ENCODE measurements around the gene FAM76A. TPM values are rescaled to one million over a fixed set of nuclear protein-coding genes. Genes with fewer than 3 reads are reported as not detected.
A peak's percentile ranks its signal among the peaks of the same experiment; 100 is the strongest.

The FAM76A gene
- total and polyA plus RNA-seq, 8 donors = 3.7 to 125 (median 11.8) TPM

DNA sequence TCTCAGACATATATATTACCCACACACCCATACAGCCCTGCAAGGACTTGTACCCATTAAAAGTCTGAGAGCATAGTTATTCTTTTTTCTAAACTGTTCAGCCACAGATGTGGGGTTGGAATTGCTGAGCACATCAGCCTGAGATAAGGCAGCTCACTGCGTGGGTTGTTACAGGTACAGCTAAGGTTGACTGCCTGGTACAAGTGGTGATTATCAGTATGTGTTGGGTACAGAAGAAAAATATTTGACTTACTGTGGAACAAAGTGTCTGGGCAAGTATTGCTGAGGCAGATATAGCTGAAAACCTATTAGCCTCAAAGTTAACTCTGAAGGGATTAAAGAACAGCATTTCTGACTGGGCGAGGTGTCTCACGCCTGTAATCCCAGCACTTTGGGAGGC lies 52.3 kb downstream of the FAM76A start:
- intact Hi-C loops (cut with DNase I; ENCODE audit: low total_unique reads) = no loop called here
- peak; percentile 46 to 51 for DNase-seq
- TF ChIP-seq POLR2AphosphoS5 (IDR thresholded peaks at IDR 0.05) (peak in 2 of 3 donors; percentile 56 to 75), EP300 (IDR thresholded peaks at IDR 0.05) (no peak), POLR2A (IDR thresholded peaks at IDR 0.05) (no peak)
- H3K4me1 ChIP-seq = peaks cover 43 to 93% (median 74%) of the 10 kb centered on the region in 4 donors
- H3K36me3 ChIP-seq = peaks cover 0 to 27% (median 16%) of the 10 kb centered on the region in 4 donors
- WGBS, 5 donors = 35 to 57% (median 41%) methylated on average over 3 of the region's 3 CpGs
- H3K4me3 ChIP-seq = peak overlapping the region in 1 of 4 donors; percentile 6
- H3K27ac ChIP-seq = peak overlapping the region; percentile 75 to 98 (median 84)
- H3K9me3 ChIP-seq = no peaks in the 10 kb centered on the region
- H3K27me3 ChIP-seq = no peaks in the 10 kb centered on the region

DNA sequence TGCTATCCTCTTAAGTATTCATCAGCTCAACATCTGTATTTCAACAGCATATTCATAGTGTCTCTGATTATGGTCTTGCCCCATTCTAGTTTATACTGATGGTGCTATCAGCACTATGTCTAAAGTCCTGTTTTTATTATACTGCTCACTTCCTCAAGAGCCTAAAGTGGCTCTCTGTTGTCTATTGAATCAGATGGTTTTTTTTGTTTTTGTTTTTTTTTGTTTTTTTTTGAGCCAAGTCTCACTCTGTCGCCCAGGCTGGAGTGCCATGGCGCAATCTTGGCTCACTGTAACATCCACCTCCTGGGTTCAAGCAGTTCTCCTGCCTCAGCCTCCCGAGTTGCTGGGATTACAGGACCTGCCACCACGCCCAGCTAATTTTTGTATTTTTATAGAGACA lies 53.4 kb downstream of the FAM76A start:
- Histone ChIP-seq H3K27ac (peak overlapping the region; percentile 65 to 98 (median 79)), H3K27me3 (no peaks in the 10 kb centered on the region), H3K4me3 (no peak overlapping the region), H3K36me3 (peaks cover 0 to 27% (median 16%) of the 10 kb centered on the region in 4 donors), H3K9me3 (no peaks in the 10 kb centered on the region), H3K4me1 (peaks cover 47 to 100% (median 78%) of the 10 kb centered on the region in 4 donors)
- 77 to 90% (median 87%) methylated on average over 4 of the region's 4 CpGs for WGBS, 5 donors
- TF ChIP-seq POLR2AphosphoS5 (IDR thresholded peaks at IDR 0.05) (no peak), POLR2A (IDR thresholded peaks at IDR 0.05) (no peak), EP300 (IDR thresholded peaks at IDR 0.05) (no peak)
- TF ChIP-seq, protein P1, sequence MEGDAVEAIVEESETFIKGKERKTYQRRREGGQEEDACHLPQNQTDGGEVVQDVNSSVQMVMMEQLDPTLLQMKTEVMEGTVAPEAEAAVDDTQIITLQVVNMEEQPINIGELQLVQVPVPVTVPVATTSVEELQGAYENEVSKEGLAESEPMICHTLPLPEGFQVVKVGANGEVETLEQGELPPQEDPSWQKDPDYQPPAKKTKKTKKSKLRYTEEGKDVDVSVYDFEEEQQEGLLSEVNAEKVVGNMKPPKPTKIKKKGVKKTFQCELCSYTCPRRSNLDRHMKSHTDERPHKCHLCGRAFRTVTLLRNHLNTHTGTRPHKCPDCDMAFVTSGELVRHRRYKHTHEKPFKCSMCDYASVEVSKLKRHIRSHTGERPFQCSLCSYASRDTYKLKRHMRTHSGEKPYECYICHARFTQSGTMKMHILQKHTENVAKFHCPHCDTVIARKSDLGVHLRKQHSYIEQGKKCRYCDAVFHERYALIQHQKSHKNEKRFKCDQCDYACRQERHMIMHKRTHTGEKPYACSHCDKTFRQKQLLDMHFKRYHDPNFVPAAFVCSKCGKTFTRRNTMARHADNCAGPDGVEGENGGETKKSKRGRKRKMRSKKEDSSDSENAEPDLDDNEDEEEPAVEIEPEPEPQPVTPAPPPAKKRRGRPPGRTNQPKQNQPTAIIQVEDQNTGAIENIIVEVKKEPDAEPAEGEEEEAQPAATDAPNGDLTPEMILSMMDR (IDR thresholded peaks at IDR 0.05) = no peak
- intact Hi-C loops (cut with DNase I; ENCODE audit: low total_unique reads) = no loop called here
- no peak for DNase-seq

GRCh38 chr1:27782950-27783349 lies 57.2 kb downstream of the FAM76A start:
- H3K27ac ChIP-seq = peak overlapping the region; percentile 51 to 84 (median 81)
- peaks cover 0 to 27% (median 11%) of the 10 kb centered on the region in 4 donors for H3K36me3 ChIP-seq
- no peak for DNase-seq
- intact Hi-C loops (cut with DNase I; ENCODE audit: low total_unique reads) = no loop called here
- 80 to 87% (median 84%) methylated on average over 3 of the region's 3 CpGs for WGBS, 5 donors
- H3K4me3 ChIP-seq = no peak overlapping the region
- H3K4me1 ChIP-seq = peaks cover 47 to 99% (median 71%) of the 10 kb centered on the region in 4 donors
- TF ChIP-seq EP300 (IDR thresholded peaks at IDR 0.05) (no peak), POLR2A (IDR thresholded peaks at IDR 0.05) (no peak), POLR2AphosphoS5 (IDR thresholded peaks at IDR 0.05) (no peak)
- TF ChIP-seq, protein P1 (IDR thresholded peaks at IDR 0.05) = no peak
- no peaks in the 10 kb centered on the region for H3K9me3 ChIP-seq
- H3K27me3 ChIP-seq = no peaks in the 10 kb centered on the region

DNA sequence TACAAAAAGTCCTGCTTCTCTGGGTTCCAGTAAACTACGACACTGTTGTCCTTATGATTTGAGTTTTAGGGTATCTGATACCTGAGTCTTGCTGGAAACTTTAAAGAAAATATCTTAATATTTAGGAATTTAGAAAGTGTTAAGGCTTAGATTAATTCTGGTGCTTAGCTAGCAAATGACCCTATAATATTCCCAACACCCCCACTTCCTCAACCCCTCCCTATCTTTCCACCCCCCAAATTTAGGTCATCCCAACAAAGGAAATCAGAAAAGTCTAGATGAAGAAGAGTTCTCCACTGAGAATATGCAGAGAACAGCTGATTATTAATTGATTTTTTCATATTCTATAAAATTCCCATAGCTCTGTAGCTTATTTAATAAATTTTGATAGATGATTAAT lies 58.9 kb downstream of the FAM76A start:
- peaks cover 45 to 99% (median 72%) of the 10 kb centered on the region in 4 donors for H3K4me1 ChIP-seq
- no peaks in the 10 kb centered on the region for H3K9me3 ChIP-seq
- TF ChIP-seq POLR2AphosphoS5 (IDR thresholded peaks at IDR 0.05) = no peak
- no peak for TF ChIP-seq EP300 (IDR thresholded peaks at IDR 0.05)
- no peak for TF ChIP-seq POLR2A (IDR thresholded peaks at IDR 0.05)
- TF ChIP-seq, protein P1 (IDR thresholded peaks at IDR 0.05) = no peak
- no peak overlapping the region for H3K4me3 ChIP-seq
- peaks cover 0 to 30% (median 12%) of the 10 kb centered on the region in 4 donors for H3K36me3 ChIP-seq
- WGBS, 5 donors = 82 to 97% (median 87%) methylated on average over 1 of the region's 1 CpG
- DNase-seq = no peak
- intact Hi-C loops (cut with DNase I; ENCODE audit: low total_unique reads) = no loop called here
- H3K27ac ChIP-seq = peak overlapping the region in 4 of 5 donors; percentile 78 to 84 (median 82)
- H3K27me3 ChIP-seq = no peaks in the 10 kb centered on the region

DNA sequence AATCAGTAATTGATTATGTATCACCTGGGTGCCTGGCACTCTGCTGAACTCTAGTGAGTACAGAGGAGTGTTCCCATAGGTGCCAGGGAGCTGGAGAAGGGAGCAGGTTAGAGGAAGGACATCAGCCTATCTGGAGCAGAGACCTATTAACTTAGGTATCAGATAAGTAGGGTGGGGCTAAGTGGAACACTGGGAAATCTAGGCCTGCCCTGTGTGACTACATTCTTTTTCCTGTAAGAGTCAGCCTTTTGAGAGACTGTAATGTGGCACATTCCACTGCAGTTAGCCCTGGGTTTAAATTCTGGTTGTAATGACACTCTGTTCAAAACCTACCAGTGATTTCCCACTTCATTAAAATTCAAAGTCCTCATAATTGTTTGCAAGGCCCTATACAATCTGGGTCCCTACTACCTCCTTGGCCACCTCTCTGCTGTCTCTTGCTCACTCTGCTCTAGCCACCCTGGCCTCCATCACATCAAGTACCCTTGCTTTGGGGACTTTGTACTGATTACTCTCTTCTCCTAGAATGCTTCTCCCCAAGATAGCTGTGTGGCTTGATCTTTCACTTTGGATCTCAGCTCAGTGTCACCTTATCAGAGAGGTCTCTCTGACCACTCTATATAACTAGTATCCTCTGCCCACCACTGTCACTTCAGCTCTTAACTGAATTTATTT lies 60.2 kb downstream of the FAM76A start:
- Histone ChIP-seq H3K4me3 (no peak overlapping the region), H3K36me3 (peaks cover 10 to 30% (median 18%) of the 10 kb centered on the region in 4 donors), H3K9me3 (no peaks in the 10 kb centered on the region), H3K27ac (peak overlapping the region; percentile 74 to 84 (median 81)), H3K27me3 (no peaks in the 10 kb centered on the region), H3K4me1 (peaks cover 48 to 93% (median 74%) of the 10 kb centered on the region in 4 donors)
- TF ChIP-seq, protein P1 (IDR thresholded peaks at IDR 0.05) = no peak
- TF ChIP-seq EP300 (IDR thresholded peaks at IDR 0.05) = no peak
- no peak for TF ChIP-seq POLR2A (IDR thresholded peaks at IDR 0.05)
- peak in 2 of 3 donors; percentile 75 to 83 for TF ChIP-seq POLR2AphosphoS5 (IDR thresholded peaks at IDR 0.05)
- intact Hi-C loops (cut with DNase I; ENCODE audit: low total_unique reads) = no loop called here
- peak; percentile 65 to 75 for DNase-seq

All from stomach (tissue), 9 donors.